Esophagus mucosa (tissue), 1 donor: Measurements from ENCODE around the gene LRRC15. TPM values are rescaled to one million over a fixed set of nuclear protein-coding genes. Genes with fewer than 3 reads are reported as not detected.

Source experiments
- ATAC-seq: fragments of 200-7000 bp; cut with Tn5 transposase; one replicate; pipeline ENCODE4 v1.9.1; 2020
- total RNA-seq: library from RNA; stranded (reverse); gene quantifications from one replicate; pipeline ENCODE4 v1.2.4, GENCODE V29; 2023
- donor health status: DM: yes; HTN: yes; CAD: no.

Gene LRRC15
- total RNA-seq, 1 donor from 2014 or later, result 0.04 TPM

DNA sequence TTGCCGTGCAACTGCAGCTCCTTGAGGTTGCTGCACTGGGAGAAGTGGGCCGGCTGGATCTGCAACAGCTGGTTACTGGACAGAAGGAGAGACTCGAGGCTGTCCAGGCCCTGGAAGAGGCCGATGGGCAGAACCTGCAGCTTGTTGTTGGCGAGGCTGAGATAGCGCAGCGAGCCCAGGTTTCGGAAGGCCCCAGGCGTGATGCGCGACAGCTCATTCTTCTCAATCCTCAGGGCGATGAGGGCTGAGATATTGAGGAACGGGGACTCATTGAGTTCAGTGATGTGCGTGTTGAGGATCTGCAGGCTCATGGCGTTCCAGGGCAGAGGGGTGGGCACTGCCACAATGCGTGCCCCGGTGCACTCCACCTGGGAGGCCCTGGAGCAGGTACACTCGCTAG, 9.0 kb downstream of the LRRC15 start:
- no peak for ATAC-seq

DNA sequence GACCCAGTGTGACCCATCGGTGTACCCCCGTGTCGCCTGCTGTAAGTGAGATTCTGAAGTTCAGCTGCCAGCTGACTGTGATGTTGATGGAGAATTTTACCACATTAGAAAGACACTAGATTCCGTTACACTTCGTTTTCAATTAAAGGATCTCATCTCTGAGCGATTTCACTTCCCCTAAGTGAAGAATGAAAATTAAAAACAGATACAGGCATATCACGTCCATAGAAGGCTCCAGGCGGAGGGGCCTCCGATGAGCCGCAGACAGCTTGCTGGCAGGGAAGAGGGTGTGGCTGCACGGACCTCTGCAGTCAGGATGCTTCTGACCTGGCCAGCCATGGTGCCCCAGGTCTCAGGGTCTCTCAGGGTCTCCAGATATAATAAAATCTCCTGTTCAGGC, 11.9 kb downstream of the LRRC15 start:
- no peak for ATAC-seq

DNA sequence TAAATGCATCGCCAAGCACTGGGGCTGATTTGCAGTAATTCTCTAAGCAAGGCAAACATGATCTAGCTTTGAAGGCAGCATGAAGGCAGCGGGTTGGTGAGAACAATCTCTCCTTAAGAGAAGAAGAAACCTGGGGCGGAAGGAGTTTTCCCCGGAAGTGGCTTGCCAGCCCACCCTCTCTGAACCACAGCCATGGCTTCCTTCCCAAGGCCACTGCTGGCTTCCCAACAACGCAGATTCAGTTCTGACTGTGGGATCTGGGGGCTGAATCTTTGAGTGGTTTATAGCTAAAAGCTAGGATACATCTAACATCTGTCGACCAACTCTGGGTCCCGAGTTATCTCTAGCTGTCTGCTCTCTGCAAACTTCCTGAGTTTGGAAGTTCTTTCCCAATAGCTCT, 14.2 kb downstream of the LRRC15 start:
- no peak for ATAC-seq

DNA sequence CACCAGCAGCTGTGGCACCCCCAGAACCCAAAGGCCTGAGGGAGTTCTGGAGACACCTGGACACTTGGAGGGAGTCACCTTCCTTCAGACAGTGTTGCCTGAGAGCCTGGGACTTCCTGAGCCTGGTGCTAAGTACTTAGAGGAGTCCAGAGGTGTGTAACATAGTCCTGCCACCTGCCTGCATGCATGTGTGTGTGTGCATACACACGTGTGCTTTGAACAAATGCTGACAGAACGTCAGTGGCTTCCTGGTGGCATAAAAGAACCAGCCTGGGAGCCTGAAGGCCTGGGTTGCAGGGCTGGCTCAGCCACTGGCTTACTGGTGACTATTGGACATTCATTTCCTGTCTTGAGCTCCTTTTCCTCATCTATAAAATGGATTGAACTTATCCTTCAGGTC, 15.2 kb downstream of the LRRC15 start:
- ATAC-seq, result peak; percentile 72

DNA sequence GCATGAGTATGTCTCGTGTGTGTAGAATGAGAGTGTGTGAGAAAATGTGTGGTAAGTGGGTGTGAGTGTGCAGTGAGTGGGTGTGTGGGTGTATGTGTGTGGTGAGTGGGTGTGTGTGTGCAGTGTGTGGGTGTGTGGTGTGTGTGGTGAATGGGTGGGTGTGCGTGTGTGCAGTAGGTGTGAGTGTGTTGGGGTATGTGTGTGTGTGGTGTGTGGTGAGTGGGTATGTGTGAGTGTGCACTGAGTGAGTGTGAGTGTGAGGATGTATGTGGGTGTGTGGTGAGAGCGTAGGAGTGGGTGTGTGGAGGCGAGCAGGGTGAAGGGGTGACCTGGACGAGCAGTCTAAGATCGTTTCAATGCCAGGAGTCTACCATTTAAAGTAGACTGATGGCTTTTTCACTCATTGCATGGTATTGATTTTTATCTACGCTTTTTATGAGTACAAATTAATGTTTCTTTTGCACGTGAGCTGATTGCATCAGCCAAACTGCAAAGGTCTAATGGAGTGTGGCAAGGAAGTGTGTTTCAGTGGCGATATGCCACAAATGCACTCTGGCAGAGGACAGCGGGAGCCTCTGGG, 16.8 kb downstream of the LRRC15 start:
- ATAC-seq, result no peak

DNA sequence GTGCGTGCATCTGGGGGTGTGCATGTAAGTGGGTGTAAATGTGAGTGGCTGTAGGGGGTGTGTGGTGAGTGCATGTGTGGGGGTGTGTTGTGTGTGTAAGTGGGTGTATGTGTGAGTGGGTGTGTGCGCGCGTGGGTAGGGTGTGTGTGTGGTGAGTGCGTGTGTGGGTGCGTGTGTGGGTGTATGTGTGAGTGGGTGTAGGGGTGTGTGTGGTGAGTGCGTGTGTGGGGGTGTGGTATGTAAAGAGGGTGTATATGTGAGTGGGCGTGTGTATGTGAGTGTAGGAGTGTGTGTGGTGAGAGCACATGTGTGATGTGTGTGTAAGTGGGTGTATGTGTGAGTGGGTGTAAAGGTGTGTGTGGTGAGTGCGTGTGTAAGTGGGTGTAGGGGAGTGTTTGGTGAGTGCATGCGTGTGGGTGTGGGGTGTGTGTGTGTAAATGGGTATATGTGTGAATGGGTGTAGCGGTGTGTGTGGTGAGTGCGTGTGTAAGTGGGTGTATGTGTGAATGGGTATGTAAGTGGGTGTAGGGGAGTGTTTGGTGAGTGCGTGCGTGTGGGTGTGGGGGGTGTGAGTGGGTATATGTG, 17.5 kb downstream of the LRRC15 start:
- peak; percentile 26 for ATAC-seq

DNA sequence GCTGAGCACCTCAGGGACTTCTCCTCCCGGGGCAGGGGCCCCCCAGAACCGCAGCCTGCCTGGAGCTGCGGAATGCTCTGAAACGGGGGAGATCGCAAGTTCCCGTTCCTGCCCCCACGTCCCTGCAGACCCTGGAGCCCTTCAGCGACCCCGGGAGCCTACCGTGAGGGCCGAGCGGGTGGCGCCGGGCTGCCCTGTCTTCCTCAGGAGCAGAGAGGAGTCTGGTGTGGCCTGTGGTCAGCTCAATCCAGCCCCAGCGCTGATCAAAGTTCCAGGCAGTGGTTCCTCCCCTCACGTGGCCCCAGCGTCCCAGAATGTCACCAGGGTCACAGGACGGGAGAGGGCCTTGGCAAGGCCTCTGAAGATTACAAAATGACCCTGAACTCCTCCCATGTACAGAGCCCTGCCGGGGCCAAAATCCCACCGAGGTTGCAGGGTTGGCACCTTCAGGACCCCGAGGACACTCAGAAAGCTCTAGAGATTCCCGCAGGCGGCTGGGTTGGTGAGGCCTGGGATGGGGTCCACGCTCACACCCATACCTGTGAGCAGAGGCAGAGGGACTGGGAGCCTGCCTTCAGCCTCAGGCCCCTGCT, 18.4 kb downstream of the LRRC15 start, which contains the start of gene CPN2:
CPN2 (minus strand) TSS at position 249 of the 593 bp plus-strand sequence. CDS start 8,626 bp downstream, outside the sequence.
- ATAC-seq, result no peak

DNA sequence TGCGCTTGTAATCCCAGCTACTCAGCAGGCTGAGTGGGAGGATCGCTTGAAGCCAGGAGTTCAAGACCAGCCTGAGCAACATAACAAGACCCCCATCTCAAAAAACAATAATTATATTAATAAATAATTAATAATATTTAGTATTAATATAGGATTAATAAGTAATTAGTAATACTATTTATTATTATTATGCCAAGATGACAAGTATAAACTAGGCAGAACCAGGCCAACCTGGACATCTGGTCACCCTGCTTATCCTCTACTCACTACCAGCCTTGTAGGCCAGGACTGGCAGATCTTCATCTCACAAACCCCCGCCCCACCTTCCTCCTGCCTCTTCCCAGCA, 18.8 kb downstream of the LRRC15 start:
- no peak for ATAC-seq

DNA sequence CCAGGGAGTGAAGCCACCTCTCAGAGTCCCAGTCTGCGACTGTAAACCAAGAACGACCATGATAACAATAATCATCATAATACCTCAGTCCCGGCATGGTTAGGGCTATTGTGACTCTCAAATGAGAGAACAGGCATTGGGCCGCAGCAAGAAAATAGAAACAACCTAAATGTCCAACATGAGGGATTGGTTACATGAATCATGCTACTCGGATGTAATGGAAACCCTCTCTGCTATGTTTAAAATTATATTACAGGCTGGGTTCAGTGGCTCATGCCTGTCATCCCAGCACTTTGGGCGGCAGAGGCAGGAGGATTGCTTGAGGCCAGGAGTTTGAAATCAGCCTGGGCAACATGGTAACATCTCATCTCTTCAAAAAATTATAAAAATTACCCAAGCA, 21.2 kb downstream of the LRRC15 start:
- ATAC-seq, result no peak

DNA sequence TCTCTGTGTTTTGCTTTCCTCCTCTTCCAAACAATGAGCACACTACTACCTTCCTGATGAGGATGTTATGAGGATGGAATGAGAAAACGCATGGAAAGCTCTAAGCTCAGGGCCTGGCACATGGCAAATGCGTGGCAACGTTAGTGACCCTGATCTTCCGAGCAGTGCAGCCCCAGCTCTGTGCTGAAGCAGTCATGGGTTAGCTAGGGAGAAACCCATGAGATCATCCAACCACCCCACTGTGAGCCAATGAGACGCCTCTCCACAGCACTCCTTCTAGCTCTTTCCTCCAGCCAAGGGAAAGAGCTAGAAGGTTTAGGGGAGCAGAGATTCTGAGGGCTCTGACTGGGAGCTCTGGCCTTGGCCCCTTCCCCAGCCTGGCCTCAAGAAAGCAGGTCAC, 22.9 kb downstream of the LRRC15 start:
- no peak for ATAC-seq

DNA sequence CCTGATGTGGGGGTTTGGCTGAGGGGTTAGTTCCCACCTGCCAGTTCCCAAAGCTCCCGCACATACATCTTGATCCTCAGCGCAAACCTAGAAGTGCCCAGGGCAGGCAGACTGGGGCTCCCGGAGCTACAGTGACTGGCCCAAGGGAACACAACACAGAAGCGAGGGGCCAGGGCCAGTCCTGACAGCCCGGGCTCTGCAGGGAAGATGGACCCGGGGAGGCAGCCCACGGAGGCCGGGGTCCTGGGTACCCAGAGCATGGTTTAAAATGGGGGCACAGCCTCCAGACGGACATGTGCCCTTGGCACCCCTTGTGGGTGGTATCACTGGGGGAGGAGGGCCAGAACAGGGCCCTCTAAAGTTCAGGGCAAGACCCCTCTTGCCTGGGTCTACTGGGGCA, 23.5 kb downstream of the LRRC15 start:
- no peak for ATAC-seq

DNA sequence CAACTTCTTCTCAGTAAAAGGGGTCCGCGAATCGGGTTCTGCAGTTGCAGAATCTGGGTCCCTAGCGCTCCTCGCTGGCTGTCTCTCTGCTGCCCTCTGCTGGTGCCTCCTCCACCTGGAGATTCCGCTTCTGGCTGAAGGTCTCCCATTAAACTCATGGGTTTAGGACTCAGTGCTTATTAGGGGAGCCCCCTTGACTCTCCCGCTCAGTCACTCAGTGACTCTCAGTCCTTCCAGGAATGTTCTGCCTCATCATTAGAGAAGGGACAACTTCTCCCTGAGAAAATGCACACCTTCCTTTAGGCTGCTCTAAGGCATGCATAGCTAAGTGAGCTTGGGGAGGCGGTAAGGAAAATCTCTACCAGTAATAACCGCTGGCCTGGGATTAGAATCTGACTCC, 25.5 kb downstream of the LRRC15 start:
- ATAC-seq, result peak; percentile 55

DNA sequence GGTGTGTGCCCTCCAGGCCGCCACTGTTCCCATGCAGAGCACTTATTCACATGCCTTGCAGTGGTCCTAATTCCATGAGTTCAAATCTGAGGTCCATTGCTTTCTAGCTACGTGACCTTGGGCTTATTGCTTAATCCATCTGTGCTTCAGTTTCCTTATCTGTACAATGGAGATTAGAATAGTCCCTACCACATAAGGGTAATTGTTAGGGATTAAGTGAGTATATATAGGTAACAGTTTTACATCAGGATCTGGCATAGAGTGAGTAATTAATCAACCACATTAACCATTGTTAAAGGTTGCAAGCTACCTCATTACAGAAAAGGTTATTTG, 26.0 kb downstream of the LRRC15 start:
- no peak for ATAC-seq

DNA sequence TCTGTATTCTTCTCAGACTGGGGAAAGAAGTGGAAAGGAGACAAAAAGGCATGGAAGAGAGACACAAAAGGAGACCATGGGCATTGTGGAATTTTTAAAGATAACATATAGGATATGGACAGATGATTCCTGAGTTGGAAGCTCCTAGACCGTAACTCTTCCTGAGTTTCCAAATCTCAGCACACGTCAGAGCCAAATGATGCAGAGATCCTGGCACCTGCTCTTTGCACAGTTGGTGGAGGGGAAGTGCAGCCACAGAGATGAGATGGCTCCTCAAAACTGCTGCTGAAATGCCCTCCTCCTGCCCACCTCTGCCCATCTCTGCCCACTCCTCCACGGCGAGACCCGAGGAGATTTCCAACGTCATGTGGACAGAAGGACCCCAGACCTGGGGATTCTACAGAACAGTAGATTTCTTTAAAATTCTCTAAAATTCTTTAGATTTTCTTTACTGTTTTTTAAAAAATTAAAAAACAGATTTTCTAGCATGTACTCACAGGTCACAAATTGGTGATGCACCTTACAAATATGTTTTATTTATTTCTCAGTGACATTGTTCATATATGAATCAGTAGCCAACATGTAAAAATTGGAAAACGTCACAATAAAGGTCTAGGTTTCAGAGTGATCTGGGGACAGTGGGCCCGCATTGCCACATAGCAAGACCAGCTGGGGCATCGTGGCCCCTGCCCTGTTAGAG, 26.5 kb downstream of the LRRC15 start:
- ATAC-seq, result no peak

DNA sequence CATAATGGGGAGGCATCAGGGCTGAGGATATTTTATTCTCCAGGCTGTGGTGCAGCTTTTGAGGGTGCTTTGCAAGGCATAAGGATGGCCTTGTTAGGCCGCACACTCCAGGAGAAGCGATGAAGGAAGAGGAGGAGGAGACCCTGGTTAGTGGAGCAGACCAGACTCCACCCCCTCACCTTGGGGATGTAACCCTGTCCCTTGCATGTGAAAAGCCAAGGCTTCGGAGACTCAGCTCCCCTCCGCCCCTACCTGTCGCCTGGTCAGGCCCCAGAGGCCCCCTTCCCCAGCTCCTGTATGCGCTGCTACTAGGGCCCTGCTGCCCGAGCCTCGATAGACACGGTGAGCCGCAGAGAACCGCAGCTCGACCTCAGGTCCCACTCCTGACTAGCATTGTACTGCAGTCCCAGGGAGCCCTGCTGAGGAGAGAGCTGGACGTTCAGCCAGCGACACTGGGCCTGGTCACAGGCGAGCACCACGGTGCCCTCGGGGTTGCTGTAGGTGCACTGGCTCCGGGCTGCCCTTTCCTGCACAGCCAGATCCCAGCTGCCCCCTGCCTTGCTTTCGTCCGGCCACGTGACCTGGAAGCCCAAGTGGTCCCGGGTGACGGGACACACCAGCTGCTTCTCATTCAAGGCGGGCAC, 28.7 kb downstream of the LRRC15 start:
- ATAC-seq, result no peak

DNA sequence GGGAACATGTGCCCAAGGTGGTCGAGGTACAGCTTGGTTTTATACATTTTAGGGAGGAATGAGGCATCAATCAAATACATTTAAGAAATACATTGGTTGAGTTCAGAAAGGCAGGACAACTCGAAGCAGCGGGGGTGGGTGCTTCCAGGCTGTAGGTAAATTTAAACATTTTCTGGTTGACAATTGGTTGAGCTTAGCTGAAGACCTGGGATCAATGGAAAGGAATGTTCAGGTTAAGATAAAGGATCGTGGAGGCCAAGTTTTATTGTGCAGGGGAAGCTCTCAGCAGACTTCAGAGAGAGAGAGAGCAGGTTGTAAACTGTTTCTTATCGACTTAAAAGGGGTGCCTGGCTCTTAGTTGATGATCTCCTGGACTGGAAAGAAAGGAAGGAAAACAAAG, 29.7 kb downstream of the LRRC15 start:
- ATAC-seq, result no peak

DNA sequence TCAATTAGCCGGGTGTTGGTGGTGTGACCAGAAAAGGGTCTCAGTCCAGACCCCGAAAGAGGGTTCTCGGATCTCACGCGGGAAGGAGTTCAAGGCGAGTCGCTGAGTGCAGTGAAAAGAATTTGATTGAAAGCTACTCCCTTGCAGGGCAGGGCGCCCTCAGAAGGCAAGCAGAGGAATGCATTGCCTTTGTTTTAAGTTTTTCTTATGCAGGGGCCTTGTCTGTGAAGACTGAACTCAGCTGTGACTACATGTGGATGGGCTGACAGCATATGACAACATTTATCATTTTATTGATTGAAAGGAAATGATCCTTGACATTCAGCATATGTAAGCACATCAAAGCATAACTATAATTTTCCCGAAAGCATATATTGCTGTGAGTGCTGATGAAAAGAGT, 30.2 kb downstream of the LRRC15 start:
- ATAC-seq, result no peak

DNA sequence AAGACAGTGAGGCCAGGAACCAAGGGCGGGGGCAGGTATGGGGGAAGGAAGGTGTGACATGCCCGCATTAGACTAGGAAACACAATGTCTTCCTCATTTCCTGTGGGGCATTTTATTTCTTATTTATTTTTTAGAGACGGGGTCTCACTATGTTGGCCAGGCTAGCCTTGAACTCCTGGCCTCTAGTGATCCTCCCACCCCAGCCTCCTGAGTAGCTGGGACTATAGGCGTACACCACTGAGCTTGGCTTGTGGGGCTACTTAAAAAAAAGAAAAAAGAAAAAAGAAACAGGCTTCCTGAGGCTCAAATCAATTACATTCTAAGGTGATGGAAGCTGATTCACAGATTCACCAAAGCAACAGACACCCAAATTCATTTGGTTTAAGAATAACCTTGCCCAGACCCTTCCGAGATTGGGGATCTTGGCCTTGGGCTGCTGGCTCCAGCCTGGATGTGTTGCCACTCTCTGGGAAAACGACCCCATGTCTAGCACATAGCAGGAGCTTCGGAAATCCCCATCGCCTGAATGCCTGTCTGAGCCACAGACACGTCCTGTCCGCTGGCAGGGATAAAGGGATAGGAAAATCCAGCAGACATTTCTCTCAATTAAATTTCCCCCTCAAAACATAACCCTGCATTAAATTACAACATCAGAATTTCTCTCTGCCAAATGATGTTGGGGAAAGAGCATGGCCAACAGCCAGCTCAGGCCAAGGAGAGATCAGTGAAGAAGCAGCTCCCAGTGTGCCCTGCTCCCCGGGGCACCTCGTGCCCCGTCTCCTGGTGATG, 31.4 kb downstream of the LRRC15 start:
- no peak for ATAC-seq

DNA sequence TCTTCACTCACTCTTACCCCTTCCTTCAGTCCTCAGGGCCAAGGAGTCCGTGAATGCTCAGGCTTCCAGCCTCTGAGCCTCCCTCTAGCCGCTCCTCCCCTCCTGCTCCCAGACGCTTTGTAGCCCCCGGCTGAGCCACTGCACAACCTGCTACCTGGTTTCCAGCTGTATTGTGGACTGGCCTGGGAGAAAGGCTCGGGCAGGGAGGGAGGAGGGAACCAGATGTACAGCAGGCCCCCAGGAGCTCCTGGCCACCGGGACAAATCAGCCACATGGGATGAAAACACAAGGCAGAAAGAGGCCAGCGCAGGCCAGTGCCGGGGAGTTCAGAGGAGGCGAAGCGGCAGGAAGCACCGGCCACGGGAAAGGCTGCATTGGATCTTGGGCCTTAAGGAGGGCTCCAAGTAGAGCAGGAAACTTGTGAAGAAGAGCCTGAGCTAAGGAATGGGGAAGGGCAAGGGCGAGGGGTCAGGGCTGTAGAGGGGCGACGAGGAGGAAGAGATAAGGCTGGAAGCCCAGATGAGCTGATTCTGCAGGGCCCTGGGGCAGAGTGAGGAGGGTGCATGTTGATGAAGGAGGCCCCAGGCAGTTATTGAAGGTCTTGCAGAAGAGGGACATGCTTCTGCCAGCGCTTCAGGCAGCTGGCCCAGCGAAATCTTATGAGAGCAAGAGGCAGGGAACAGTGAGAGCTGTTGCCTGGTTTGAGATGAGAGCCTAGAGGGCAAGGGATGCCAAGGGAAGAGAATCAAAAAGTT, 32.8 kb downstream of the LRRC15 start:
- no peak for ATAC-seq

DNA sequence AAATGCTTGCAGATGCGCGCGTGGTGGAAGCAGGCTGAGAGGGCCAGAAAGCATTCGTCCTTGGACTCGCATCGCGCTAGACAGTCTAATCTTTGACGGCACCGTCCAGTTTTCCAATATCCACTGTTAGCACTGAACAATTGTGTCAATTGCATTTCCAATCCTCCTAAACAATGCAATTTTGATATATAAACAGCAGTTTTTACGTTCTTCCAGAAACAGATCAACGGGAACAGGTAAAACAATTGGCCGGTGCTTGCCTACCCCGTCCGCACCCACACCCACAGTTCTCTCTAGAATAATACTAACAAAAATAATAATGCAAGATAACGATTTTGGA, 35.6 kb downstream of the LRRC15 start:
- no peak for ATAC-seq

DNA sequence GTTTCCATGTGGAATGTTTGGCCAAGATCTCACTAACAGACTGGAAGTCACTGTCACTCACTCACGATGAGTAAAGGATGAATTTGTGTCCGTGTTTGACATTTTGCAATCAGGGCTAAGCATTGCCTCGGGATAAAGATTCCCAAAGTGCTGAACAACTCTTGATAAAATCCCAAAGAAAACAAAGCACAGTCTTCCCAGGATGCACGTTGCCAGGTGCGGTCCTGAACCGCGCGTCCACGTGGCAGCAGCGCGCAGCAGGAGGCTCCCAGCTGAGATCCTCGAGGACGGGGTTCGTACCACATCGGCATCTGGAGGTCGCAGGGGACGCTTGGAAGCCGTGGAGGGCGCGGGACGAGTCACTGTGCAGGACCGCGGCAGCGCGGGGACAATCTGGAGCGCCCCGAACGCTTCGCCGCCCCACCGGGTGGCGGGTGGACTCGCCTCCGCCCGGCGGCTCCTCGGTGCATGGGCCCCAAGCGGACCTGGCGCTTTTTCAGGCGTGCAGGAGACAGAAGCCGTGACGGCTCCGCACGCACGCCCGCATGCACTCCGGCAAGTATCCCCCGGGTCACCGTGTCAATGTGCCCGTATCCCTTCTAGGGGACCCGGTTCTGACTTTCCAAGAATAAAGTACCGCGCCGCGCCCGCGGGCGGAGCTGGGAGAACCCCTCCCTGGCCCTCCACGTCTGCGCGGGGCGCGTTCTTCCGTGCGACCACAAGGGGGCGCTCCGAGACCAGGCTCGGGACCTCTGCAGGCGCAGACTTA, 36.1 kb downstream of the LRRC15 start:
- peak; percentile 76 for ATAC-seq
